ENCODE data around the gene SGTA.

SGTA gene

GRCh38 chr19:2770055-2771013 is 12.7 kb downstream of the SGTA start:
- Histone ChIP-seq H4K20me1 (ENCODE audit: low read depth, low read length) (no peaks in the 10 kb centered on the region; the same call in 1 of the 2 replicates), H2AFZ (ENCODE audit: low read depth, low read length, severe bottlenecking) (no peak overlapping the region), H3K79me2 (ENCODE audit: insufficient read depth, low read length) (peaks cover 51% of the 10 kb centered on the region), H3K4me2 (ENCODE audit: low read depth, low read length, poor library complexity, severe bottlenecking) (no peak overlapping the region), H3K36me3 (ENCODE audit: low read length) (no peaks in the 10 kb centered on the region), H3K9me3 (ENCODE audit: insufficient read depth, low read length) (no peaks in the 10 kb centered on the region), H3K4me3 (ENCODE audit: insufficient read depth, low read length, poor library complexity, severe bottlenecking) (no peak overlapping the region), H3K27me3 (ENCODE audit: low read length) (no peaks in the 10 kb centered on the region), H3K27ac (ENCODE audit: low read depth, low read length) (no peak overlapping the region), H3K9me2 (replicated peaks; ENCODE audit: insufficient read depth, low read length) (no peaks in the 10 kb centered on the region), H3F3A (ENCODE audit: insufficient read depth) (no peaks in the 10 kb centered on the region), H3K9ac (ENCODE audit: low read length) (no peak overlapping the region)
- TF ChIP-seq CTCF (IDR thresholded peaks at IDR 0.05; ENCODE audit: insufficient read depth, low read length, poor library complexity, severe bottlenecking), result no peak
- TF ChIP-seq EZH2phosphoT487 (conservative IDR thresholded peaks at IDR 0.05; ENCODE audit: low read length), result no peak

- Histone ChIP-seq H4K20me1 (ENCODE audit: low read depth, low read length) (no peaks in the 10 kb centered on the region; the same call in 1 of the 2 replicates), H2AFZ (ENCODE audit: low read depth, low read length, severe bottlenecking) (no peak overlapping the region)
Measured at GRCh38 chr19:2769218-2769617, 13.9 kb downstream of the SGTA start.

GRCh38 chr19:2768365-2769132 is 14.5 kb downstream of the SGTA start:
- no peaks in the 10 kb centered on the region for H3K9me3 ChIP-seq (ENCODE audit: insufficient read depth, low read length)
- no peaks in the 10 kb centered on the region; the same call in 1 of the 2 replicates for H4K20me1 ChIP-seq (ENCODE audit: low read depth, low read length)
- H3K4me2 ChIP-seq (ENCODE audit: low read depth, low read length, poor library complexity, severe bottlenecking), result no peak overlapping the region
- no peaks in the 10 kb centered on the region for H3F3A ChIP-seq (ENCODE audit: insufficient read depth)
- no peaks in the 10 kb centered on the region for H3K9me2 ChIP-seq (replicated peaks; ENCODE audit: insufficient read depth, low read length)
- TF ChIP-seq EZH2phosphoT487 (conservative IDR thresholded peaks at IDR 0.05; ENCODE audit: low read length), result no peak
- no peak overlapping the region for H3K4me3 ChIP-seq (ENCODE audit: insufficient read depth, low read length, poor library complexity, severe bottlenecking)
- peaks cover 35% of the 10 kb centered on the region for H3K79me2 ChIP-seq (ENCODE audit: insufficient read depth, low read length)
- no peaks in the 10 kb centered on the region for H3K27me3 ChIP-seq (ENCODE audit: low read length)
- H2AFZ ChIP-seq (ENCODE audit: low read depth, low read length, severe bottlenecking), result no peak overlapping the region
- H3K27ac ChIP-seq (ENCODE audit: low read depth, low read length), result no peak overlapping the region
- H3K36me3 ChIP-seq (ENCODE audit: low read length), result no peaks in the 10 kb centered on the region
- no peak overlapping the region for H3K9ac ChIP-seq (ENCODE audit: low read length)

More at GRCh38 chr19:2769218-2769617, 13.9 kb downstream of the SGTA start:
- Histone ChIP-seq H3K27ac (ENCODE audit: low read depth, low read length) (no peak overlapping the region), H3K4me2 (ENCODE audit: low read depth, low read length, poor library complexity, severe bottlenecking) (no peak overlapping the region), H3K9me2 (replicated peaks; ENCODE audit: insufficient read depth, low read length) (no peaks in the 10 kb centered on the region), H3K79me2 (ENCODE audit: insufficient read depth, low read length) (peaks cover 40% of the 10 kb centered on the region), H3K9me3 (ENCODE audit: insufficient read depth, low read length) (no peaks in the 10 kb centered on the region), H3K4me3 (ENCODE audit: insufficient read depth, low read length, poor library complexity, severe bottlenecking) (no peak overlapping the region), H3K27me3 (ENCODE audit: low read length) (no peaks in the 10 kb centered on the region), H3K36me3 (ENCODE audit: low read length) (no peaks in the 10 kb centered on the region), H3K9ac (ENCODE audit: low read length) (no peak overlapping the region), H3F3A (ENCODE audit: insufficient read depth) (no peaks in the 10 kb centered on the region)
- TF ChIP-seq EZH2phosphoT487 (conservative IDR thresholded peaks at IDR 0.05; ENCODE audit: low read length) (no peak), CTCF (IDR thresholded peaks at IDR 0.05; ENCODE audit: insufficient read depth, low read length, poor library complexity, severe bottlenecking) (no peak)

All from SU-DHL-6 (cell line).